ENCODE data around the gene DCAF4. TPM values are rescaled to one million over a fixed set of nuclear protein-coding genes. Genes with fewer than 3 reads are reported as not detected.

The DCAF4 gene
- polyA plus RNA-seq, 3 donors, result 2.8 to 13.2 (median 8.0) TPM

- 0% methylated on average over 59 to 68 of the region's 68 CpGs for WGBS, 3 donors
Observed at GRCh38 chr14:72892879-72893635, 33.2 kb upstream of the DCAF4 start.

GRCh38 chr14:72893636-72894322 lies 32.5 kb upstream of the DCAF4 start, which contains the start of gene DPF3:
TSS of gene DPF3 (minus strand) at chr14:72894101. CDS start at chr14:72894088, 13 bp downstream.
- WGBS, 3 donors, result 0 to 1% (median 1%) methylated on average over 54 of the region's 54 CpGs
- no peak within 1 kb of the TSS for H3K27ac ChIP-seq (ENCODE audit: low read depth, low read length)

More at GRCh38 chr14:72892879-72893635, 33.2 kb upstream of the DCAF4 start:
- no peak overlapping the region for H3K27ac ChIP-seq (ENCODE audit: low read depth, low read length)

- WGBS, 3 donors, result 0 to 1% (median 1%) methylated on average over 11 of the region's 11 CpGs
- no peak overlapping the region for H3K27ac ChIP-seq (ENCODE audit: low read depth, low read length)
Observed at GRCh38 chr14:72894323-72894622, 32.0 kb upstream of the DCAF4 start.

- no peak overlapping the region for H3K27ac ChIP-seq (ENCODE audit: low read depth, low read length)
- 3 to 8% (median 5%) methylated on average over 25 of the region's 25 CpGs for WGBS, 3 donors
Observed at GRCh38 chr14:72894623-72895378, 31.5 kb upstream of the DCAF4 start.

GRCh38 chr14:72898448-72898847 lies 27.8 kb upstream of the DCAF4 start:
- 61 to 64% (median 63%) methylated on average over 3 of the region's 3 CpGs for WGBS, 3 donors
- H3K27ac ChIP-seq (ENCODE audit: low read depth, low read length), result no peak overlapping the region

- 85 to 91% (median 91%) methylated on average over 3 of the region's 3 CpGs for WGBS, 3 donors
- no peak overlapping the region for H3K27ac ChIP-seq (ENCODE audit: low read depth, low read length)
Observed at GRCh38 chr14:72901361-72901760, 24.9 kb upstream of the DCAF4 start.

GRCh38 chr14:72902801-72903530 lies 23.3 kb upstream of the DCAF4 start:
- H3K27ac ChIP-seq (ENCODE audit: low read depth, low read length), result no peak overlapping the region
- 90 to 94% (median 93%) methylated on average over 5 of the region's 5 CpGs for WGBS, 3 donors

GRCh38 chr14:72903716-72904115 lies 22.5 kb upstream of the DCAF4 start:
- WGBS, 3 donors, result 56 to 96% (median 56%) methylated on average over 1 of the region's 1 CpG
- H3K27ac ChIP-seq (ENCODE audit: low read depth, low read length), result no peak overlapping the region

GRCh38 chr14:72904218-72904617 lies 22.0 kb upstream of the DCAF4 start:
- no peak overlapping the region for H3K27ac ChIP-seq (ENCODE audit: low read depth, low read length)
- 43 to 90% (median 50%) methylated on average over 1 of the region's 1 CpG for WGBS, 3 donors

- WGBS, 3 donors, result 29 to 32% (median 30%) methylated on average over 5 of the region's 5 CpGs
- no peak overlapping the region for H3K27ac ChIP-seq (ENCODE audit: low read depth, low read length)
Observed at GRCh38 chr14:72904840-72905561, 21.3 kb upstream of the DCAF4 start.

- WGBS, 3 donors, result 51 to 62% (median 54%) methylated on average over 3 of the region's 3 CpGs
- H3K27ac ChIP-seq (ENCODE audit: low read depth, low read length), result no peak overlapping the region
Observed at GRCh38 chr14:72906316-72906715, 19.9 kb upstream of the DCAF4 start.

GRCh38 chr14:72906879-72907278 lies 19.4 kb upstream of the DCAF4 start:
- H3K27ac ChIP-seq (ENCODE audit: low read depth, low read length), result no peak overlapping the region
- WGBS, 3 donors, result 53 to 62% (median 59%) methylated on average over 1 of the region's 1 CpG

GRCh38 chr14:72907886-72908285 lies 18.4 kb upstream of the DCAF4 start:
- no peak overlapping the region for H3K27ac ChIP-seq (ENCODE audit: low read depth, low read length)
- 52 to 66% (median 52%) methylated on average over 5 of the region's 5 CpGs for WGBS, 3 donors

- WGBS, 3 donors, result 56 to 64% (median 64%) methylated on average over 5 of the region's 5 CpGs
- no peak overlapping the region for H3K27ac ChIP-seq (ENCODE audit: low read depth, low read length)
Observed at GRCh38 chr14:72909163-72909562, 17.1 kb upstream of the DCAF4 start.

- whole genome bisulfite sequencing, 3 donors, result 35 to 53% (median 36%) methylated on average over 2 of the region's 2 CpGs
- no peak overlapping the region for H3K27ac ChIP-seq (ENCODE audit: low read depth, low read length)
Observed at GRCh38 chr14:72913809-72914208, 12.5 kb upstream of the DCAF4 start.

- H3K27ac ChIP-seq (ENCODE audit: low read depth, low read length), result no peak overlapping the region
- 61 to 72% (median 67%) methylated on average over 6 of the region's 6 CpGs for WGBS, 3 donors
Observed at GRCh38 chr14:72916174-72916573, 10.1 kb upstream of the DCAF4 start.

GRCh38 chr14:72917094-72917802 lies 9.0 kb upstream of the DCAF4 start:
- no peak overlapping the region for H3K27ac ChIP-seq (ENCODE audit: low read depth, low read length)
- 51 to 64% (median 57%) methylated on average over 9 of the region's 9 CpGs for WGBS, 3 donors
